ENCODE results near the gene JAG2.

The JAG2 gene

GRCh38 chr14:105203057-105203531, 34.5 kb upstream of the JAG2 start:
- DNase-seq: peak; percentile 46

- peak; percentile 7 for DNase-seq
Measured at GRCh38 chr14:105201925-105202513, 33.4 kb upstream of the JAG2 start.

- peak; percentile 3 for DNase-seq
Measured at GRCh38 chr14:105201156-105201924, 32.8 kb upstream of the JAG2 start.

- DNase-seq: no peak
Measured at GRCh38 chr14:105200641-105201040, 32.1 kb upstream of the JAG2 start.

- DNase-seq: no peak
Measured at GRCh38 chr14:105200074-105200473, 31.5 kb upstream of the JAG2 start.

GRCh38 chr14:105199093-105199492, 30.5 kb upstream of the JAG2 start:
- DNase-seq: no peak

- DNase-seq: no peak
Measured at GRCh38 chr14:105198588-105198987, 30.0 kb upstream of the JAG2 start.

GRCh38 chr14:105197211-105197641, 28.6 kb upstream of the JAG2 start:
- DNase-seq: peak; percentile 3

- no peak for DNase-seq
Measured at GRCh38 chr14:105196265-105196960, 27.8 kb upstream of the JAG2 start.

- no peak for DNase-seq
Measured at GRCh38 chr14:105195522-105196264, 27.1 kb upstream of the JAG2 start.

GRCh38 chr14:105195051-105195450, 26.5 kb upstream of the JAG2 start:
- no peak for DNase-seq

GRCh38 chr14:105193916-105194782, 25.6 kb upstream of the JAG2 start:
- no peak for DNase-seq

- no peak for DNase-seq
Measured at GRCh38 chr14:105192866-105193731, 24.5 kb upstream of the JAG2 start.

GRCh38 chr14:105187935-105188524, 19.5 kb upstream of the JAG2 start:
- DNase-seq: no peak

GRCh38 chr14:105187116-105187515, 18.5 kb upstream of the JAG2 start:
- DNase-seq: no peak

- DNase-seq: no peak
Measured at GRCh38 chr14:105185973-105186372, 17.4 kb upstream of the JAG2 start.

GRCh38 chr14:105185001-105185400, 16.4 kb upstream of the JAG2 start:
- no peak for DNase-seq

- DNase-seq: no peak
Measured at GRCh38 chr14:105184461-105184860, 15.9 kb upstream of the JAG2 start.

- no peak for DNase-seq
Measured at GRCh38 chr14:105182296-105183020, 13.9 kb upstream of the JAG2 start.
